HepG2 (cell line): Measurements from ENCODE around the gene FEM1B. TPM values are rescaled to one million over a fixed set of nuclear protein-coding genes. Genes with fewer than 3 reads are reported as not detected.

Experiments
- AHDC1 ChIP-seq: sonication (generic); formaldehyde crosslinking; IDR thresholded peaks from 2 replicates; pipeline ENCODE4 v1.5.1; 2020; ENCODE audit warnings: mild to moderate bottlenecking, missing genetic modification reagents, borderline replicate concordance
- CBX2 ChIP-seq, 2 experiments: fragments of 200-600 bp in 1 of 2; sonication (generic); formaldehyde crosslinking in 1 of 2; IDR thresholded peaks; 2 replicates each; pipeline versions ENCODE4 v1.7.0 to v1.8.1; 2018 to 2022; ENCODE audit warnings: low read depth in 2 of 2, low read length in 1 of 2, mild to moderate bottlenecking in 1 of 2, missing genetic modification reagents in 1 of 2
- HDAC1 ChIP-seq: sonication (generic); formaldehyde crosslinking; IDR thresholded peaks from 2 replicates; pipeline ENCODE4 v1.5.1; 2020; ENCODE audit warnings: mild to moderate bottlenecking, missing genetic modification reagents
- KDM2A ChIP-seq: sonication (generic); formaldehyde crosslinking; IDR thresholded peaks from 2 replicates; pipeline ENCODE4 v1.4.0; 2020; ENCODE audit warnings: low read depth, missing genetic modification reagents, borderline replicate concordance
- KDM5B ChIP-seq: sonication (generic); formaldehyde crosslinking; IDR thresholded peaks from 2 replicates; pipeline ENCODE4 v1.4.0; 2020; ENCODE audit warnings: missing genetic modification reagents, mild to moderate bottlenecking, borderline replicate concordance
- LCORL ChIP-seq, 2 experiments: fragments of 450-650 bp in 1 of 2; sonication (generic) in 1 of 2; formaldehyde crosslinking in 1 of 2; IDR thresholded peaks; 2 replicates each; pipeline versions ENCODE4 v1.5.0 to v1.6.1; 2017 to 2020; ENCODE audit warnings: antibody characterized with exemption in 1 of 2, missing genetic modification reagents in 1 of 2
- NKX3-1 ChIP-seq: sonication (generic); formaldehyde crosslinking; IDR thresholded peaks from 2 replicates; pipeline ENCODE4 v1.5.0; 2020; ENCODE audit warnings: missing genetic modification reagents
- TARDBP ChIP-seq: sonication (generic); formaldehyde crosslinking; IDR thresholded peaks from 2 replicates; pipeline ENCODE4 v1.8.0; 2022; ENCODE audit warnings: mild to moderate bottlenecking, missing genetic modification reagents
- TEAD3 ChIP-seq: optimal IDR thresholded peaks from 2 replicates; pipeline ENCODE3; 2016; ENCODE audit warnings: borderline replicate concordance
- YEATS4 ChIP-seq: sonication (generic); formaldehyde crosslinking; IDR thresholded peaks from 2 replicates; pipeline ENCODE4 v1.4.0; 2020; ENCODE audit warnings: missing genetic modification reagents, borderline replicate concordance
- ZBTB7A ChIP-seq: sonication (generic); formaldehyde crosslinking; IDR thresholded peaks from 2 replicates; pipeline ENCODE4 v1.8.0; 2022; ENCODE audit warnings: mild to moderate bottlenecking, missing genetic modification reagents
- ZFX ChIP-seq: sonication (generic); formaldehyde crosslinking; IDR thresholded peaks from 2 replicates; pipeline ENCODE4 v1.4.0; 2020; ENCODE audit warnings: mild to moderate bottlenecking, low read depth, missing genetic modification reagents, moderate library complexity
- ZNF572 ChIP-seq: sonication (generic); formaldehyde crosslinking; IDR thresholded peaks from 2 replicates; pipeline ENCODE4 v1.5.1; 2020; ENCODE audit warnings: mild to moderate bottlenecking, missing genetic modification reagents
- ZNF644 ChIP-seq: IDR thresholded peaks from 2 replicates; pipeline ENCODE4 v1.6.1; 2016; ENCODE audit warnings: low read depth
- polyA plus RNA-seq, 8 experiments: library from polyadenylated mRNA; depleted of rRNA in 3 of 8; stranded (reverse) in 7 of 8; unstranded in 1 of 8; fragments of >200 nt; fragmentation: Illumina TruSeq in 4 of 8; extraction: Trizol in 4 of 8; gene quantifications; 2 replicates each; pipeline versions ENCODE4 v1.2.1 to v1.2.3, GENCODE V29; 2011 to 2016; ENCODE audit warnings: low read depth in 4 of 8, missing spikeins in 1 of 8, mixed read lengths in 1 of 8; ENCODE audit not compliant: insufficient read depth in 1 of 8
- total RNA-seq, 5 experiments: library from RNA; depleted of rRNA; stranded (reverse); fragments of >200 nt; fragmentation: Illumina TruSeq; extraction: Trizol; gene quantifications; 2 replicates each; pipeline ENCODE4 v1.2.3, GENCODE V29; 2016; ENCODE audit warnings: low read depth in 1 of 5
- TF ChIP-seq, protein P1 (sequence below): IDR thresholded peaks from 2 replicates; pipeline ENCODE4 v1.4.0; 2020; ENCODE audit warnings: mild to moderate bottlenecking, missing genetic modification reagents
- TF ChIP-seq, protein P2 (sequence below): sonication (generic); formaldehyde crosslinking; IDR thresholded peaks from 2 replicates; pipeline ENCODE4 v1.9.0; 2021; ENCODE audit warnings: missing genetic modification reagents, borderline replicate concordance

FEM1B gene
- total and polyA plus RNA-seq, 2 of the 13 experiments (the other 11 are each of a cell fraction or from before 2014, with no cell fraction given) = 38.1 to 40.0 TPM

GRCh38 chr15:68271854-68272471, 5.6 kb upstream of the FEM1B start (continued):
- no peak for TF ChIP-seq ZBTB7A (CRISPR knock-in tag)
- TF ChIP-seq KDM2A (CRISPR knock-in tag) = peak; percentile 19; the same call in 1 of the 2 replicates
- TF ChIP-seq YEATS4 (CRISPR knock-in tag) = 0 out of 2 replicates have a peak, but pooled peaks have one; percentile 24
- TF ChIP-seq HDAC1 = no peak
- peak; percentile 25; the same call in 1 of the 2 replicates for TF ChIP-seq ZFX (CRISPR knock-in tag)
- TF ChIP-seq, protein P1, sequence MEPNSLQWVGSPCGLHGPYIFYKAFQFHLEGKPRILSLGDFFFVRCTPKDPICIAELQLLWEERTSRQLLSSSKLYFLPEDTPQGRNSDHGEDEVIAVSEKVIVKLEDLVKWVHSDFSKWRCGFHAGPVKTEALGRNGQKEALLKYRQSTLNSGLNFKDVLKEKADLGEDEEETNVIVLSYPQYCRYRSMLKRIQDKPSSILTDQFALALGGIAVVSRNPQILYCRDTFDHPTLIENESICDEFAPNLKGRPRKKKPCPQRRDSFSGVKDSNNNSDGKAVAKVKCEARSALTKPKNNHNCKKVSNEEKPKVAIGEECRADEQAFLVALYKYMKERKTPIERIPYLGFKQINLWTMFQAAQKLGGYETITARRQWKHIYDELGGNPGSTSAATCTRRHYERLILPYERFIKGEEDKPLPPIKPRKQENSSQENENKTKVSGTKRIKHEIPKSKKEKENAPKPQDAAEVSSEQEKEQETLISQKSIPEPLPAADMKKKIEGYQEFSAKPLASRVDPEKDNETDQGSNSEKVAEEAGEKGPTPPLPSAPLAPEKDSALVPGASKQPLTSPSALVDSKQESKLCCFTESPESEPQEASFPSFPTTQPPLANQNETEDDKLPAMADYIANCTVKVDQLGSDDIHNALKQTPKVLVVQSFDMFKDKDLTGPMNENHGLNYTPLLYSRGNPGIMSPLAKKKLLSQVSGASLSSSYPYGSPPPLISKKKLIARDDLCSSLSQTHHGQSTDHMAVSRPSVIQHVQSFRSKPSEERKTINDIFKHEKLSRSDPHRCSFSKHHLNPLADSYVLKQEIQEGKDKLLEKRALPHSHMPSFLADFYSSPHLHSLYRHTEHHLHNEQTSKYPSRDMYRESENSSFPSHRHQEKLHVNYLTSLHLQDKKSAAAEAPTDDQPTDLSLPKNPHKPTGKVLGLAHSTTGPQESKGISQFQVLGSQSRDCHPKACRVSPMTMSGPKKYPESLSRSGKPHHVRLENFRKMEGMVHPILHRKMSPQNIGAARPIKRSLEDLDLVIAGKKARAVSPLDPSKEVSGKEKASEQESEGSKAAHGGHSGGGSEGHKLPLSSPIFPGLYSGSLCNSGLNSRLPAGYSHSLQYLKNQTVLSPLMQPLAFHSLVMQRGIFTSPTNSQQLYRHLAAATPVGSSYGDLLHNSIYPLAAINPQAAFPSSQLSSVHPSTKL (CRISPR knock-in tag) = peak; percentile 49
- no peak for TF ChIP-seq NKX3-1 (CRISPR knock-in tag)
- TF ChIP-seq TEAD3 = peak; percentile 47
- TF ChIP-seq, protein P2, sequence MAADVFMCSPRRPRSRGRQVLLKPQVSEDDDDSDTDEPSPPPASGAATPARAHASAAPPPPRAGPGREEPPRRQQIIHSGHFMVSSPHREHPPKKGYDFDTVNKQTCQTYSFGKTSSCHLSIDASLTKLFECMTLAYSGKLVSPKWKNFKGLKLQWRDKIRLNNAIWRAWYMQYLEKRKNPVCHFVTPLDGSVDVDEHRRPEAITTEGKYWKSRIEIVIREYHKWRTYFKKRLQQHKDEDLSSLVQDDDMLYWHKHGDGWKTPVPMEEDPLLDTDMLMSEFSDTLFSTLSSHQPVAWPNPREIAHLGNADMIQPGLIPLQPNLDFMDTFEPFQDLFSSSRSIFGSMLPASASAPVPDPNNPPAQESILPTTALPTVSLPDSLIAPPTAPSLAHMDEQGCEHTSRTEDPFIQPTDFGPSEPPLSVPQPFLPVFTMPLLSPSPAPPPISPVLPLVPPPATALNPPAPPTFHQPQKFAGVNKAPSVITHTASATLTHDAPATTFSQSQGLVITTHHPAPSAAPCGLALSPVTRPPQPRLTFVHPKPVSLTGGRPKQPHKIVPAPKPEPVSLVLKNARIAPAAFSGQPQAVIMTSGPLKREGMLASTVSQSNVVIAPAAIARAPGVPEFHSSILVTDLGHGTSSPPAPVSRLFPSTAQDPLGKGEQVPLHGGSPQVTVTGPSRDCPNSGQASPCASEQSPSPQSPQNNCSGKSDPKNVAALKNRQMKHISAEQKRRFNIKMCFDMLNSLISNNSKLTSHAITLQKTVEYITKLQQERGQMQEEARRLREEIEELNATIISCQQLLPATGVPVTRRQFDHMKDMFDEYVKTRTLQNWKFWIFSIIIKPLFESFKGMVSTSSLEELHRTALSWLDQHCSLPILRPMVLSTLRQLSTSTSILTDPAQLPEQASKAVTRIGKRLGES (CRISPR knock-in tag) = no peak
- TF ChIP-seq LCORL (IDR thresholded peaks at IDR 0.05) = no peak
- TF ChIP-seq LCORL (CRISPR knock-in tag; IDR thresholded peaks at IDR 0.05) = 0 out of 2 replicates have a peak, but pooled peaks have one; percentile 21
- no peak for TF ChIP-seq TARDBP (CRISPR knock-in tag)
- peak; percentile 34; the same call in 1 of the 2 replicates for TF ChIP-seq KDM5B
- peak; percentile 41; the same call in 1 of the 2 replicates for TF ChIP-seq ZNF644 (CRISPR knock-in tag)
- no peak for TF ChIP-seq AHDC1 (CRISPR knock-in tag)
- TF ChIP-seq CBX2 (IDR thresholded peaks at IDR 0.05; ENCODE audit: low read depth, low read length) = no peak
- no peak for TF ChIP-seq CBX2 (CRISPR knock-in tag; IDR thresholded peaks at IDR 0.05; ENCODE audit: low read depth)
- 0 out of 2 replicates have a peak, but pooled peaks have one; percentile 49 for TF ChIP-seq ZNF572 (CRISPR knock-in tag)
